ACC112 (cell line): ENCODE measurements around the gene FNBP1.

Source experiments
- H2AFZ ChIP-seq: fragments of 200-600 bp; sonication (generic); one replicate; pipeline ENCODE4 v1.6.0; 2017; ENCODE audit warnings: antibody characterized with exemption, low read length; ENCODE audit not compliant: unreplicated experiment
- H3K27ac ChIP-seq: fragments of 200-600 bp; sonication (generic); 2 replicates; pipeline ENCODE4 v1.5.1; 2014; ENCODE audit warnings: low read depth, mild to moderate bottlenecking, antibody characterized with exemption, low read length, moderate library complexity
- H3K27me3 ChIP-seq: fragments of 200-600 bp; sonication (generic); 2 replicates; pipeline ENCODE4 v1.6.1; 2014; ENCODE audit warnings: mild to moderate bottlenecking, antibody characterized with exemption, low read length, moderate library complexity, mixed read lengths; ENCODE audit not compliant: insufficient read depth
- H3K36me3 ChIP-seq: fragments of 200-600 bp; sonication (generic); 2 replicates; pipeline ENCODE4 v1.6.1; 2016; ENCODE audit warnings: mild to moderate bottlenecking, antibody characterized with exemption, low read length, moderate library complexity, mixed read lengths; ENCODE audit not compliant: insufficient read depth
- H3K4me1 ChIP-seq: fragments of 200-600 bp; sonication (generic); one replicate; pipeline ENCODE4 v1.6.1; 2016; ENCODE audit warnings: low read length, mixed read lengths; ENCODE audit not compliant: insufficient read depth, unreplicated experiment, control insufficient read depth
- H3K4me3 ChIP-seq: fragments of 200-600 bp; sonication (generic); 2 replicates; pipeline ENCODE4 v1.5.1; 2014; ENCODE audit warnings: mild to moderate bottlenecking, low read depth, low read length
- H3K79me2 ChIP-seq: fragments of 200-600 bp; sonication (generic); one replicate; pipeline ENCODE4 v1.6.0; 2016; ENCODE audit warnings: low read length; ENCODE audit not compliant: control insufficient read depth, unreplicated experiment, insufficient read depth

FNBP1 gene

DNA sequence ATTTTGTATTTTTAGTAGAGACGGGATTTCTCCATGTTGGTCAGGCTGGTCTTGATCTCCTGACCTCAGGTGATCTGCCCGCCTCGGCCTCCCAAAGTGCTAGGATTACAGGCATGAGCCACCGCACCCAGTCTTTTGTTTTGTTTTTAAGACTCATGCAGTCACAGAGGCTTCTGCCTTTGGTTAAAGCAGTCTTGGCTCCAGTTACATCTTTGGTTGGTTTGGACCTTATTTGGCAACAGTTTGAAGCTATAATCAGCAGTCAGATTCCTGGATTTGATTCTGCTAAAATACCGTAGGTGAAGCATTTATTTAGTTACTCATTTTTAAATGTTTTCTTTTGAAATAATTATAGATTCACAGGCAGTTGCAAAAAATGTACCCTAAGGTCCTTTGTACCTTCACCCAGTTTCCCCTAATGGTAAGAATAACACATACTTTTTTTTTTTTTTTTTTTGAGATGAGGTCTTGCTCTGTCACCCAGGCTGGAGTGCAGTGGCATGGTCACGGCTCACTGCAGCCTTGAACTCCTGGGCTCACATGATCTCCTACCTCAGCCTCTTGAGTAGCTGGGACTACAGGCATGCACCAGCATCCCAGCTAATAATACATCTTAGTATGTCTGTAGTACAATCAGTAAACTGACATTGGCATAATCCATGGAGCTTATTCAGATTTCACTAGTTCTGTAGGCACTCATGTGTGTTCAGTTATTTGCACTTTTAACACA is 192.0 kb downstream of the FNBP1 start:
- Histone ChIP-seq H3K27me3 (no peaks in the 10 kb centered on the region), H2AFZ (no peak overlapping the region), H3K27ac (no peak overlapping the region), H3K4me1 (no peaks in the 10 kb centered on the region), H3K4me3 (no peak overlapping the region), H3K36me3 (peaks cover 3% of the 10 kb centered on the region; the same call in 1 of the 2 replicates), H3K79me2 (no peaks in the 10 kb centered on the region)

DNA sequence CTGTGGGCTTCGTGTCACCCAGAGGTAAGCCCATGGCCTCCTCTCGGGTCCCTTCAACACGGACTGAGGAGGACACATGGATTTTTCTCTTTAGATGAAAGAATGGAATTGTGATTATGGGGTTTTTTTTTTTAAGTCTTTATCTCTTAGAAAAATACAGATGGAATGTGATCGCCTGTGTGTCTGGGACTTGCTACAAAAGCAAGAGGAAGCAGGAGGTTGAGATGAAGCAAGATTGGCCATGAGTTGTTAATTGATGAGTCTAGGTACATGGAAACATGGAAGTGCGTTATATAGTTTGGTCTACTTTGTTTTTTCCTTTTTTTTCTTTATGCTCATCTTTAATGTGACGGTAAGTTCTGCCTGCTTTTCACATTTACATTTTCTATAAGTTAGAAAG is 193.1 kb downstream of the FNBP1 start:
- Histone ChIP-seq H3K4me1 (no peaks in the 10 kb centered on the region), H2AFZ (no peak overlapping the region), H3K36me3 (peaks cover 3% of the 10 kb centered on the region; the same call in 1 of the 2 replicates), H3K4me3 (no peak overlapping the region), H3K79me2 (no peaks in the 10 kb centered on the region), H3K27me3 (no peaks in the 10 kb centered on the region), H3K27ac (no peak overlapping the region)

DNA sequence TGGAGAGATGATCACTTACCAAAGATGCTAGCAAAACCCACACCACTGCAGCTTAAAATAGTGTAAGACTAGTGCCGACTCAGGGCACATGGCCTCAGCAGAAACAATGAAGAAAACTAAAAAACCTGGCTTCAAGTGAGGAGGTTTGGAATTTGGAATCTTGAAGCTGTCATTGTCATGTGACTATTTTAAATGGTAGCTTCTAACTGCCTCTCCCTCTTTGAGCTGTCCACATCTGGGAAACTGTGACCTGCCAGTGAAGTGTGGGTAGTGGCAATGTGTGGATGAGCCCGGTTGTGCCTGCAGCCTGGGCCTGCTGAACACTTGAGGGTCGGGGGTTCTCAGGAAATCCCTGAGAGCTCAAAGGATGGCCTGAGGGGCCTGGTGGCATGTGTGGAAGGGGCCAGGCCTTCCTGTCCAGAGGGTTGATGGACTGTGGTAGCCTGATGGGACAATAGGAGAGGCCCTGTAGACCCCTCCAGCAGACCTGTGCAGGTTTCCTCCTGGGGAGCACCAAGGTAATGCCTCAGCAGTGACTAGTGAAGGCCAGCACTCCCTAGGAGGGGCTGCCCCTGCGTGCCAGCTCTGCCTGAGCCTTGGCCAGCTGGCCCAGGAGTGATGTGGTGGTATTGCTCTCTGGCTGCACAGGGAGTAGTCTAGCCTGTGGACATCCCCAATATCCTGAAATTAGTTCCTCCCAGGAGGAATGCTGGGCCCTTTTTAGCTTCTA is 194.1 kb downstream of the FNBP1 start:
- H3K36me3 ChIP-seq: peaks cover 3% of the 10 kb centered on the region; the same call in 1 of the 2 replicates
- no peaks in the 10 kb centered on the region for H3K4me1 ChIP-seq
- H3K4me3 ChIP-seq: no peak overlapping the region
- no peak overlapping the region for H3K27ac ChIP-seq
- no peaks in the 10 kb centered on the region for H3K27me3 ChIP-seq
- H2AFZ ChIP-seq: no peak overlapping the region
- H3K79me2 ChIP-seq: no peaks in the 10 kb centered on the region

DNA sequence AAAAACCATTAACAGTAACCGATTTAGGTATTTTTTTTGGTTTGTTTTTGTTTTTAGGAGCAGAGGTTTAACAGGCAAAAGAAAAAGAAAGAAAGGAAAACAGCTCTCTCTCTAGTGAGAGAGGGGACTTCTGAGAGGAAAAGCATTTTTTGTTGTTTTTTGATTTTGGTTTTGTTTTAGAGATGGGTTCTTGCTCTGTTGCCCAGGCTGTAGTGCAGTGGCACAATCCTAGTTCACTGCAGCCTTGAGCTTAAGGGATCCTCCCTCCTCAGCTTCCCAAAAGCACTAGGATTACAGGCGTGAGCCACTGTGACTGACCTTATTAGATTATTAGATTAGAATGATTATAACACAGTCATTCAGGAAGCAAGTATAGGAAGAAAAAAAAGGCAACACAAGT is 197.6 kb downstream of the FNBP1 start:
- H3K36me3 ChIP-seq: 0 out of 2 replicates have a peak, but pooled peaks cover 2% of the 10 kb centered on the region
- no peaks in the 10 kb centered on the region for H3K27me3 ChIP-seq
- no peaks in the 10 kb centered on the region for H3K79me2 ChIP-seq
- no peaks in the 10 kb centered on the region for H3K4me1 ChIP-seq
- no peak overlapping the region for H3K4me3 ChIP-seq
- H2AFZ ChIP-seq: no peak overlapping the region
- H3K27ac ChIP-seq: no peak overlapping the region

DNA sequence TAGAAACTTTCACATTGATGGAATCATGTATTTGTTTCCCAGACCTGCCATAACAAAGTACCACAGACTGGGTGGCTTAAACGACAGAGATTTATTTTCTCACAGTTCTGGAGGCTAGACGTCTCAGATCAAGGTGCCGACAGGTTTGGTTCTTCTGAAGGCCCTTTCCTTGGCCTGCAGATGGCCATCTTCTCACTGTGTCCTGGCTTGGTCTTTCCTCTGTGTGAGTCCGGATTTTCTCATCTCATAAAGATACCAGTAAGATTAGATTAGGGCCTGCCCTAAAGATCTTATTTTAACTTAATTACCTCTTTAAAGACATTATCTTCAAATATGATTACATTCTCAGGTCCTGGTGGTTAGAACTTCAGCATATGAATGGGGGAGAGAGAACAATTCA is 201.9 kb downstream of the FNBP1 start:
- H3K27me3 ChIP-seq: no peaks in the 10 kb centered on the region
- no peak overlapping the region for H3K4me3 ChIP-seq
- H3K79me2 ChIP-seq: peaks cover under 1% of the 10 kb centered on the region
- H3K36me3 ChIP-seq: no peaks in the 10 kb centered on the region
- H2AFZ ChIP-seq: no peak overlapping the region
- peaks cover 23% of the 10 kb centered on the region for H3K4me1 ChIP-seq
- H3K27ac ChIP-seq: no peak overlapping the region

DNA sequence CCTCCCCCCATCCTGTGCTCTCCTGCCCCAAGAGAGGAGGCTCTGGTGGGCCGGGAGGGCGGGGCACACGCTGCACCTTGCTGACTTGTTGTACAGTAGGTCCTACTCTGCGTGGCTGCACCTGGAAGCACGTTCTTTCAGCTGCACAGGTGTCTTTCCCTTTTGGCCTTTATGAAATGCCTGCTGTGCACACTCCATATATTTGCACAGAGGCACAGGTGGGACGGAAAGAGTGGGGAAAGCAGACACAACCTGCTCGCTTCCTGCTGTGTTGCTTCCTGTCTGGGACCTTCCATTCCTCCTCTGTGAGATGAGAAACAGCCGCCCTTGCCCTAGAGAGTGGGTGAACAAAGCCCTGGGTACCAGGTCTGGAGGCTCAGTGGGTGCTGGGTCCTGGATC is 203.0 kb downstream of the FNBP1 start:
- H3K4me1 ChIP-seq: peaks cover 24% of the 10 kb centered on the region
- no peak overlapping the region for H2AFZ ChIP-seq
- H3K36me3 ChIP-seq: no peaks in the 10 kb centered on the region
- H3K27ac ChIP-seq: no peak overlapping the region
- no peak overlapping the region for H3K4me3 ChIP-seq
- peaks cover 8% of the 10 kb centered on the region for H3K79me2 ChIP-seq
- H3K27me3 ChIP-seq: no peaks in the 10 kb centered on the region

DNA sequence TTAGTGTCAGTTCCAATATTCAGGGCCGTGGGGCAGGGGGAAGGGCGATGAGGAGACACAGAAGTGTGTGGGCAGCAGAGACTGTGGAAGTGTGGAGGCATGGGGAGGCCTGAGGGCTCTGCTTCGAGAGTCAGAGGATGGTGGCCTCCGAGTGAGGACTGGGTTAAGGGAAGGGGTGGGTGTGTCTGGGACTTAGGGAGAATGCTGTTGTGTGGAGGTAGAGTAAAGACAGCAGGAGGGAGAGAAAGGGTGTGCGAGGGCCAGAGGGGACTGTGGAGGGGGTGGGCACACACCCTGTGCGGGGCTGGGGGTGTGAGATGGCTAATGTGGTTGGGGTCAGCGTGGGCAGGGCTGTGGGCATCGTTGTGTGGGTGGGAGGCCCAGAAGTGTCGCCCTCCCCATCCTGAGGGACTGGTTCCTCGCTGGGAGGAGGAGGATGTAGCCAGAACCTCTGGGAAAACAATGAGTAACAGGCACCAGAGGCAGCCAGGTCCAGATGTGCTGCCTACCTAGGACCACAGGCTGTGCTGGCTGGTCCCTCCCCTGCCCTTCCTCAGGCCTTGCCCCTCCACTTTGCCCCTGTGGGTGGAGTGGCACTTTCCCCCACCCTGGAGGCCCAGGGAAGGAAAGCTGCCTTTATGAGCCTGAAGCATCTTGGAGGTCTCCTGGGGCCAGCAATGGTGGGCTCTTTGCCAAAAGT is 203.5 kb downstream of the FNBP1 start:
- H3K27ac ChIP-seq: peak overlapping the region; percentile 52
- peaks cover 12% of the 10 kb centered on the region for H3K79me2 ChIP-seq
- H3K4me3 ChIP-seq: no peak overlapping the region
- no peaks in the 10 kb centered on the region for H3K36me3 ChIP-seq
- H3K4me1 ChIP-seq: peaks cover 24% of the 10 kb centered on the region
- H2AFZ ChIP-seq: no peak overlapping the region
- no peaks in the 10 kb centered on the region for H3K27me3 ChIP-seq

DNA sequence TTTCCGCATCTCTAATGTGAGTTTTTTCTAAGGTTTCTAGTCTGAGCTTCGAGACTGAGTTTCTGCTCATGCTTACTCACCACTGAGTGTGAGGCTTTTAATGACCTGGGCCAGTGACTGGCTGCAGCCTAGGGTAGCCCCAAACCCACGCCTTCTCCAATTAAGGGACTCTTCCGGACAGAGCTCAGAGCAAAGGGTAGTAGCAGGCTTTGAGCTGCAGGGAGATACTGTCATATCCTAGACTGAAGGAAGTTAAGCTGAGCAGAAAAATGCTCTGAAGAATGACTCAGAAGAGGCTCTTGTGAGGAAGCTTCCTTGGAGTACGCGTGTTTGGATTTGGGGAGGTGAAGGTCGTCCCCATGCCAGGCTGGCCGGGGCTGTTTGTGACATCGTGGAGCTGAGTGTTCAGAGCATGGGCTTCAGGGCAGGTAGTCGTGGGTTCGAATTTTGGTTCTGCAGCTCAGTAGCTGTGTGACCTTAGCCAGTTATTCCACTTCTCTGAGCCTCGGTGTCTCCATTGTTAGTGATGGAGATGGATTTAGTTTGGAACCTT is 204.2 kb downstream of the FNBP1 start:
- peaks cover 29% of the 10 kb centered on the region for H3K4me1 ChIP-seq
- no peak overlapping the region for H3K4me3 ChIP-seq
- H3K27me3 ChIP-seq: no peaks in the 10 kb centered on the region
- no peak overlapping the region for H2AFZ ChIP-seq
- H3K27ac ChIP-seq: peak overlapping the region; percentile 52
- H3K79me2 ChIP-seq: peaks cover 18% of the 10 kb centered on the region
- H3K36me3 ChIP-seq: no peaks in the 10 kb centered on the region
